Measurements from ENCODE around the gene SDHC. TPM values are rescaled to one million over a fixed set of nuclear protein-coding genes. Genes with fewer than 3 reads are reported as not detected.

Gene SDHC
- total RNA-seq, 1 donor from 2014 or later, result 158 TPM

DNA sequence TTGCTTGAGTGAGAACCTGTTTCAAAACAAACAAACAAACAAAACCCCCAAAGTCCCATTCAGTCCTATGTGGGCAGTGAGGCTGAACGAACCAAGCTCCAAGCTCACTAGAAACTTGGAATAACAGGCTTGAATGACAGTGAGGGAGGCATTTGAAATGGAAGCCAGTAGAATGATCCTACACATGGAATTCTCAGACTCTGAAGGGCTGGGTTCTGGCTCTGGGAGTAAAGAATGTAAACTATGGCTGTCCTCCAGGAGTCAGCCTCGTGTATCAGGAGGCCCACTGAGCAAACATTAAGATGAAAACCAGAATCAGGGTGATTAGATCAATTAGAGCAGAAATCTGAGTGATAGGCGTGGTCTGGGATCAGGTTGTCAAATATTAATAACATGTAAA lies 40.8 kb upstream of the SDHC start:
- Histone ChIP-seq H3K4me3 (no peak overlapping the region), H3K36me3 (no peaks in the 10 kb centered on the region), H3K27ac (no peak overlapping the region), H3K4me1 (no peaks in the 10 kb centered on the region), H3K27me3 (no peaks in the 10 kb centered on the region), H3K9me3 (no peaks in the 10 kb centered on the region)
- no peak for DNase-seq
- TF ChIP-seq, protein P1, sequence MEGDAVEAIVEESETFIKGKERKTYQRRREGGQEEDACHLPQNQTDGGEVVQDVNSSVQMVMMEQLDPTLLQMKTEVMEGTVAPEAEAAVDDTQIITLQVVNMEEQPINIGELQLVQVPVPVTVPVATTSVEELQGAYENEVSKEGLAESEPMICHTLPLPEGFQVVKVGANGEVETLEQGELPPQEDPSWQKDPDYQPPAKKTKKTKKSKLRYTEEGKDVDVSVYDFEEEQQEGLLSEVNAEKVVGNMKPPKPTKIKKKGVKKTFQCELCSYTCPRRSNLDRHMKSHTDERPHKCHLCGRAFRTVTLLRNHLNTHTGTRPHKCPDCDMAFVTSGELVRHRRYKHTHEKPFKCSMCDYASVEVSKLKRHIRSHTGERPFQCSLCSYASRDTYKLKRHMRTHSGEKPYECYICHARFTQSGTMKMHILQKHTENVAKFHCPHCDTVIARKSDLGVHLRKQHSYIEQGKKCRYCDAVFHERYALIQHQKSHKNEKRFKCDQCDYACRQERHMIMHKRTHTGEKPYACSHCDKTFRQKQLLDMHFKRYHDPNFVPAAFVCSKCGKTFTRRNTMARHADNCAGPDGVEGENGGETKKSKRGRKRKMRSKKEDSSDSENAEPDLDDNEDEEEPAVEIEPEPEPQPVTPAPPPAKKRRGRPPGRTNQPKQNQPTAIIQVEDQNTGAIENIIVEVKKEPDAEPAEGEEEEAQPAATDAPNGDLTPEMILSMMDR (IDR thresholded peaks at IDR 0.05), result no peak
- intact Hi-C loops (cut with DNase I), result no loop called here
- ATAC-seq, result no peak

DNA sequence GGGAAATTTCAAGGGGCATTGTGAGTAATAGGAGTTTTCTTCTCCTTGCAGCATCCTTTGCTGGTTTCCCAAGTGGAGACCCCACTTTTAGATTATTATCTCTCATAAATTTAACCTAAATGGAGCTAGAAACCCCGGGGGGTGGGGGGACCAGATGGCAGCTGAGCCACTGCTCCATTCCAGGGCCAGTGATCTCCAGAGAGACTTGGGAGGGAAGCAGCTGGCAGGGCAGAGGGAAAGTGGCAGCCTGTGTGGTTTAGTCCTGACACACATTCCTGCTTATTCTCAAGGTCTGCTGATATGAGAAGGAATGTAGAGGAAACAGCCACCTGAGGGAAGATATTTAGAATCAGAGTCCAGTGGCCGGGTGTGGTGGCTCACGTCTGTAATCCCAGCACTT lies 39.3 kb upstream of the SDHC start:
- no peak for DNase-seq
- no peaks in the 10 kb centered on the region for H3K36me3 ChIP-seq
- H3K27me3 ChIP-seq, result no peaks in the 10 kb centered on the region
- H3K4me1 ChIP-seq, result no peaks in the 10 kb centered on the region
- H3K9me3 ChIP-seq, result no peaks in the 10 kb centered on the region
- TF ChIP-seq, protein P1 (IDR thresholded peaks at IDR 0.05), result no peak
- intact Hi-C loops (cut with DNase I), result no loop called here
- ATAC-seq, result no peak
- no peak overlapping the region for H3K27ac ChIP-seq
- H3K4me3 ChIP-seq, result no peak overlapping the region

DNA sequence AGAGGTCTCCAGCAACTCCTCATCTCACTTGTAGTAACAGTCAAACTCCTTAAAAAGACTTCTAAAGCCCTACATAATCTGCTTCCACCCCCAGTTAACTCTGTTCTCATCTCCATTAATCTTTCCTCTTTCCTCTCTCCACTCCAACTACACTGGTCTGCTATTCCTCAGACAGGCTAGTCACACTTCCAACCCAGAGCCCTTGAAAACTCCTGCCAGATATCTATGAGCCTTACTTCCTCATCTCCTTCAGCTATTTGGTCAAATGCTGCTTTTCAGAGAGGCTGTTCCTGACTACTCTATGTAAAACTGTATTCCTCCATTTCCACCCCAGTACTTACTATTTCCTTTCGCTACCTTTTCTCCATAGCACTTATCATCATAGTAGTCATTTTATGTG lies 31.2 kb upstream of the SDHC start:
- intact Hi-C loops (cut with DNase I), result no loop called here
- H3K27ac ChIP-seq, result no peak overlapping the region
- ATAC-seq, result no peak

GRCh38 chr1:161285113-161285512 lies 29.1 kb upstream of the SDHC start:
- Histone ChIP-seq H3K4me1 (no peaks in the 10 kb centered on the region), H3K4me3 (no peak overlapping the region), H3K27me3 (no peaks in the 10 kb centered on the region), H3K9me3 (no peaks in the 10 kb centered on the region), H3K36me3 (no peaks in the 10 kb centered on the region), H3K27ac (no peak overlapping the region)
- ATAC-seq (no peak), DNase-seq (no peak)
- intact Hi-C loops (cut with DNase I), result no loop called here
- TF ChIP-seq, protein P1 (IDR thresholded peaks at IDR 0.05), result no peak

More for the DNA sequence above, 31.2 kb upstream of the SDHC start:
- H3K4me1 ChIP-seq, result no peaks in the 10 kb centered on the region
- no peaks in the 10 kb centered on the region for H3K9me3 ChIP-seq
- TF ChIP-seq, protein P1 (IDR thresholded peaks at IDR 0.05), result no peak
- H3K27me3 ChIP-seq, result no peaks in the 10 kb centered on the region
- no peaks in the 10 kb centered on the region for H3K36me3 ChIP-seq
- H3K4me3 ChIP-seq, result no peak overlapping the region
- no peak for DNase-seq

DNA sequence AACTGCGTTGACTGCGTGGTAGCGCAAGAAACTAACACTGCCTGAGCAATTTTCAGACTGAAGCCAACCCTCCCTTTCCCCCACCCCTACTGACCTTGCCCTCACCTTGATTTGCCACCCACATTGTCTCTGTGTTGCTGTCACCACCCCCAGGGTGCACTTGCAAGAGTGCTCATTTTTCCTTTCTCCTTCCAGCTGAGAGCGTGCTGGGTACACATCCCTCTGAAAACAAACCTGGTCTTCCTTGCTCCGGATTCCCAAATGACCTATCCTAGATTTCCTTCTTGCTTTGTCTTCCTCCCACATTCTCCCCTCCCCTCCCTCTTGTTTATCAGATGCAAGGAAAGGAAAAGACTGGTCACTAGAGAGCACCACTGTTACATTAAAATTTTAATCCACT lies 28.7 kb upstream of the SDHC start:
- Histone ChIP-seq H3K27me3 (no peaks in the 10 kb centered on the region), H3K4me3 (no peak overlapping the region), H3K9me3 (no peaks in the 10 kb centered on the region), H3K27ac (no peak overlapping the region), H3K4me1 (no peaks in the 10 kb centered on the region), H3K36me3 (no peaks in the 10 kb centered on the region)
- TF ChIP-seq, protein P1 (IDR thresholded peaks at IDR 0.05), result no peak
- no peak for ATAC-seq
- intact Hi-C loops (cut with DNase I), result no loop called here
- DNase-seq, result no peak

DNA sequence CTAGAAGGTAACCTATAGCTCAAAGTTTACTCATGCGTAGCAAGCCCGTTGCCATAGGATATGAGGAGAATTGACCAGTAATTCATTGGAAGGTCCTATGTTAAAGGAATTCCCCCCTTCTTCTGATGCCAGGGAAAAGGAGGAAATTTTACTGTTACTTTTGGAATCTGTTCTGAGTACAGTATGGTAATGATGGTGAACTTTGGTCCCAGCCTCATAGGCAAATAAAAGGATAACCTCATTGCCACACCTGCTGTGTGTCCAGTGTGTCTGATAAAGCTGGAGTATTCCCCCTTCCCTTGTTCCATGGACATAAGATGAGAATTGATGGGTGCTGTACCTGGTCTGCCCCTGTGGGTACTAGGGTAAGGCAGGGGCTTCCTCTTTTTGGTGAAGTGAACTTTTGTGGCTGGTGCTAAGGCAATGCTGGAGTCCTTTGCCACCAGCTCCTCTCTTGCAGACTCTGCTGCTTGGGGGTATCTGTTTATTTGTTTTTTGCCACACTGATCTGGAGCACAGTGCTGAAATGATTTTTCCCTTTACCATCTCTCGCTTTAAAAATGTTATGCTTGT lies 26.6 kb upstream of the SDHC start:
- no peaks in the 10 kb centered on the region for H3K36me3 ChIP-seq
- intact Hi-C loops (cut with DNase I), result no loop called here
- H3K9me3 ChIP-seq, result no peaks in the 10 kb centered on the region
- no peak overlapping the region for H3K4me3 ChIP-seq
- no peak overlapping the region for H3K27ac ChIP-seq
- no peak for DNase-seq
- H3K27me3 ChIP-seq, result no peaks in the 10 kb centered on the region
- no peak for ATAC-seq
- TF ChIP-seq, protein P1 (IDR thresholded peaks at IDR 0.05), result no peak
- H3K4me1 ChIP-seq, result no peaks in the 10 kb centered on the region

Data from upper lobe of right lung (tissue), 1 donor.